Neural progenitor cell (in vitro differentiated cells): Measurements from ENCODE around the gene FAM50A. TPM values are rescaled to one million over a fixed set of nuclear protein-coding genes. Genes with fewer than 3 reads are reported as not detected.

Experiments used
- DNase-seq: peaks from one replicate; pipeline ENCODE4 v3.0.0-alpha.2; 2016; ENCODE audit warnings: low spot score
- H2AFZ ChIP-seq: fragments of 200-600 bp; sonication (generic); replicated peaks from 2 replicates; pipeline ENCODE4 v1.6.1; 2016; ENCODE audit warnings: antibody characterized with exemption
- H3F3A ChIP-seq: fragments of 200-600 bp; sonication (generic); 2 replicates; pipeline ENCODE4 v1.6.1; 2016; ENCODE audit warnings: antibody characterized with exemption, low read depth
- H3K27ac ChIP-seq: fragments of 200-600 bp; sonication (generic); 2 replicates; pipeline ENCODE4 v1.5.1; 2016; ENCODE audit warnings: mild to moderate bottlenecking
- H3K27me3 ChIP-seq: fragments of 200-600 bp; sonication (generic); 2 replicates; pipeline ENCODE4 v1.6.1; 2016; ENCODE audit warnings: mild to moderate bottlenecking, moderate library complexity
- H3K36me3 ChIP-seq: fragments of 200-600 bp; sonication (generic); 2 replicates; pipeline ENCODE4 v1.5.1; 2016
- H3K4me1 ChIP-seq: fragments of 200-600 bp; sonication (generic); 2 replicates; pipeline ENCODE4 v1.6.1; 2016; ENCODE audit warnings: mixed run types
- H3K4me2 ChIP-seq: fragments of 200-600 bp; sonication (generic); 2 replicates; pipeline ENCODE4 v1.6.1; 2016
- H3K4me3 ChIP-seq: fragments of 200-600 bp; sonication (generic); 2 replicates; pipeline ENCODE4 v1.5.1; 2016
- H3K79me2 ChIP-seq: fragments of 200-600 bp; sonication (generic); 2 replicates; pipeline ENCODE4 v1.6.1; 2016; ENCODE audit warnings: low read depth
- H3K9ac ChIP-seq: fragments of 200-600 bp; sonication (generic); 2 replicates; pipeline ENCODE4 v1.6.1; 2016
- H3K9me3 ChIP-seq: fragments of 200-600 bp; sonication (generic); 2 replicates; pipeline ENCODE4 v1.5.1; 2016; ENCODE audit warnings: low read depth
- H4K20me1 ChIP-seq: fragments of 200-600 bp; sonication (generic); 2 replicates; pipeline ENCODE4 v1.6.1; 2016; ENCODE audit warnings: low read depth
- H3K27ac Mint-ChIP-seq: 3 replicates; pipeline ENCODE4 v1.8.0; 2021; ENCODE audit warnings: mixed read lengths
- H3K27me3 Mint-ChIP-seq: 2 replicates; pipeline ENCODE4 v1.8.0; 2022; ENCODE audit warnings: low read depth, mild to moderate bottlenecking, inconsistent platforms, moderate library complexity, mixed read lengths; ENCODE audit not compliant: insufficient read depth
- H3K36me3 Mint-ChIP-seq: 3 replicates; pipeline ENCODE4 v1.8.0; 2021; ENCODE audit warnings: mixed read lengths
- H3K4me1 Mint-ChIP-seq: 3 replicates; pipeline ENCODE4 v1.8.0; 2021; ENCODE audit warnings: mixed read lengths
- H3K4me3 Mint-ChIP-seq: 3 replicates; pipeline ENCODE4 v1.8.0; 2021; ENCODE audit warnings: mild to moderate bottlenecking, moderate library complexity, mixed read lengths
- H3K9me3 Mint-ChIP-seq: 3 replicates; pipeline ENCODE4 v1.8.0; 2020; ENCODE audit warnings: mixed read lengths
- CTCF ChIP-seq: fragments of 200-600 bp; sonication (generic); IDR thresholded peaks from 2 replicates; pipeline ENCODE4 v1.5.1; 2017; ENCODE audit warnings: antibody characterized with exemption, mild to moderate bottlenecking
- EZH2 ChIP-seq: fragments of 200-600 bp; sonication (generic); IDR thresholded peaks from 2 replicates; pipeline ENCODE4 v1.6.1; 2017; ENCODE audit warnings: antibody characterized with exemption, mild to moderate bottlenecking, moderate library complexity
- EZH2phosphoT487 ChIP-seq: fragments of 200-600 bp; sonication (generic); IDR thresholded peaks from 2 replicates; pipeline ENCODE4 v1.6.1; 2017; ENCODE audit warnings: antibody characterized with exemption
- total RNA-seq: library from RNA; depleted of rRNA; stranded (reverse); fragments of >200 nt; gene quantifications from 2 replicates; pipeline ENCODE4 v1.2.3, GENCODE V29; 2015; ENCODE audit warnings: low replicate concordance

Gene FAM50A
- total RNA-seq, 1 donor from 2014 or later, result 30.4 TPM

- no peak overlapping the region for H3K27ac Mint-ChIP-seq
- peaks cover 17% of the 10 kb centered on the region for H3K9me3 Mint-ChIP-seq
- Histone ChIP-seq H3K4me1 (no peaks in the 10 kb centered on the region), H3K27me3 (no peaks in the 10 kb centered on the region), H3K36me3 (no peaks in the 10 kb centered on the region), H4K20me1 (peaks cover 2% of the 10 kb centered on the region), H3K9me3 (no peaks in the 10 kb centered on the region), H3K27ac (no peak overlapping the region), H3K79me2 (no peaks in the 10 kb centered on the region), H3F3A (no peaks in the 10 kb centered on the region), H3K9ac (no peak overlapping the region), H3K4me2 (no peak overlapping the region), H2AFZ (no peak overlapping the region), H3K4me3 (no peak overlapping the region)
- H3K4me1 Mint-ChIP-seq, result no peaks in the 10 kb centered on the region
- no peak for DNase-seq
- peaks cover 7% of the 10 kb centered on the region for H3K27me3 Mint-ChIP-seq
- H3K4me3 Mint-ChIP-seq, result no peak overlapping the region
- TF ChIP-seq CTCF, result no peak
- peaks cover 8% of the 10 kb centered on the region for H3K36me3 Mint-ChIP-seq
Observed at GRCh38 chrX:154464806-154465365, 20.9 kb downstream of the FAM50A start.

- Histone ChIP-seq H3K27me3 (no peaks in the 10 kb centered on the region), H3K27ac (no peak overlapping the region), H3K4me1 (no peaks in the 10 kb centered on the region), H3K36me3 (no peaks in the 10 kb centered on the region), H3K4me2 (no peak overlapping the region), H2AFZ (no peak overlapping the region), H3K4me3 (no peak overlapping the region), H3F3A (no peaks in the 10 kb centered on the region), H4K20me1 (no peaks in the 10 kb centered on the region), H3K9ac (no peak overlapping the region), H3K9me3 (no peaks in the 10 kb centered on the region), H3K79me2 (no peaks in the 10 kb centered on the region)
- H3K4me3 Mint-ChIP-seq, result no peak overlapping the region
- TF ChIP-seq CTCF, result no peak
- TF ChIP-seq EZH2phosphoT487, result no peak
- TF ChIP-seq EZH2, result no peak
- no peak for DNase-seq
- H3K9me3 Mint-ChIP-seq, result peaks cover 15% of the 10 kb centered on the region
- no peaks in the 10 kb centered on the region for H3K4me1 Mint-ChIP-seq
- H3K36me3 Mint-ChIP-seq, result peaks cover 8% of the 10 kb centered on the region
- H3K27ac Mint-ChIP-seq, result no peak overlapping the region
- peaks cover 7% of the 10 kb centered on the region for H3K27me3 Mint-ChIP-seq
Observed at GRCh38 chrX:154465601-154466000, 21.7 kb downstream of the FAM50A start.

- Histone ChIP-seq H3K9ac (no peak overlapping the region), H3K9me3 (no peaks in the 10 kb centered on the region), H3K4me3 (no peak overlapping the region), H3K4me2 (no peak overlapping the region), H3F3A (no peaks in the 10 kb centered on the region), H3K79me2 (no peaks in the 10 kb centered on the region), H3K27ac (no peak overlapping the region), H3K36me3 (no peaks in the 10 kb centered on the region), H3K4me1 (no peaks in the 10 kb centered on the region), H2AFZ (no peak overlapping the region), H3K27me3 (no peaks in the 10 kb centered on the region), H4K20me1 (no peaks in the 10 kb centered on the region)
- Mint-ChIP-seq H3K4me3 (no peak overlapping the region), H3K4me1 (no peaks in the 10 kb centered on the region), H3K36me3 (peaks cover 7% of the 10 kb centered on the region), H3K27me3 (peaks cover 3% of the 10 kb centered on the region), H3K9me3 (peaks cover 14% of the 10 kb centered on the region), H3K27ac (no peak overlapping the region)
- TF ChIP-seq CTCF (no peak), EZH2phosphoT487 (no peak)
- DNase-seq, result no peak
Observed at GRCh38 chrX:154466036-154466435, 22.1 kb downstream of the FAM50A start.
